ENCODE data around the gene SYNE2. TPM values are rescaled to one million over a fixed set of nuclear protein-coding genes. Genes with fewer than 3 reads are reported as not detected.
"Not testable (repeated sequence)": the region's sequence is repeated elsewhere in the genome, so short reads cannot be mapped to it uniquely, and the experiment has no call there.

Gene SYNE2
- total RNA-seq, 1 donor from 2014 or later = 81.4 TPM

DNA sequence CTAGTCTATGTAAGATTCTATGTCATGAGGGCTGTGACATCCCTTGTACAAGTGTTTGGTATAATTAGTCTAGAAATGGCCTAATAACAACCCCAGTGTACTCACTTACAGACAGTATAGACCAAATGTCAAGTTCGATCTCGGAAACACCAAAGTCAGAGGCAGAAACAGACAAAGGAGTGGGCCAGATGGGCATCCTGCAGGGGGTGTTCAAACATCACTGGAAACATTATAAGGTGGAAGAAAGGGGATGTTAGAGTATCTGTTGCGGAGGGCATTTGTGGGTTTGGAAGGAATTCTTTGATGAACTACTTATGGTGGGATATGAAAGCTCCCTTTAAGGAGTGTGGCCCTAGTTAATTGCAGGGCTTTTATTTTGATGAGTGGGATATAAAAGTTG, 306.8 kb downstream of the SYNE2 start:
- H3K36me3 ChIP-seq (ENCODE audit: control insufficient read depth in 3 of 3, insufficient read depth in 3 of 3, low read length in 3 of 3) = peaks cover 14 to 57% (median 40%) of the 10 kb centered on the region in 3 donors
- no peaks in the 10 kb centered on the region for H3K27me3 ChIP-seq (ENCODE audit: control insufficient read depth in 3 of 3, insufficient read depth in 3 of 3, low read length in 3 of 3)
- H3K9me3 ChIP-seq (ENCODE audit: control insufficient read depth in 3 of 3, low read length in 3 of 3) = no peaks in the 10 kb centered on the region
- no peak overlapping the region for H3K9ac ChIP-seq (ENCODE audit: low read depth in 1 of 3, low read length in 3 of 3)
- H3K27ac ChIP-seq (ENCODE audit: low read depth, low read length) = no peak overlapping the region
- no peak overlapping the region for H3K4me3 ChIP-seq (ENCODE audit: low read length in 3 of 3)
- H3K4me1 ChIP-seq (ENCODE audit: control insufficient read depth in 3 of 3, insufficient read depth in 3 of 3, low read length in 3 of 3) = no peaks in the 10 kb centered on the region

- Histone ChIP-seq H3K4me3 (ENCODE audit: low read length in 3 of 3) (no peak overlapping the region), H3K27me3 (ENCODE audit: control insufficient read depth in 3 of 3, insufficient read depth in 3 of 3, low read length in 3 of 3) (no peaks in the 10 kb centered on the region), H3K27ac (ENCODE audit: low read depth, low read length) (no peak overlapping the region), H3K9ac (ENCODE audit: low read depth in 1 of 3, low read length in 3 of 3) (no peak overlapping the region), H3K4me1 (ENCODE audit: control insufficient read depth in 3 of 3, insufficient read depth in 3 of 3, low read length in 3 of 3) (no peaks in the 10 kb centered on the region), H3K36me3 (ENCODE audit: control insufficient read depth in 3 of 3, insufficient read depth in 3 of 3, low read length in 3 of 3) (peaks cover 32 to 66% (median 58%) of the 10 kb centered on the region in 3 donors), H3K9me3 (ENCODE audit: control insufficient read depth in 3 of 3, low read length in 3 of 3) (no peaks in the 10 kb centered on the region)
Observed at GRCh38 chr14:64170181-64170580, 317.4 kb downstream of the SYNE2 start.

DNA sequence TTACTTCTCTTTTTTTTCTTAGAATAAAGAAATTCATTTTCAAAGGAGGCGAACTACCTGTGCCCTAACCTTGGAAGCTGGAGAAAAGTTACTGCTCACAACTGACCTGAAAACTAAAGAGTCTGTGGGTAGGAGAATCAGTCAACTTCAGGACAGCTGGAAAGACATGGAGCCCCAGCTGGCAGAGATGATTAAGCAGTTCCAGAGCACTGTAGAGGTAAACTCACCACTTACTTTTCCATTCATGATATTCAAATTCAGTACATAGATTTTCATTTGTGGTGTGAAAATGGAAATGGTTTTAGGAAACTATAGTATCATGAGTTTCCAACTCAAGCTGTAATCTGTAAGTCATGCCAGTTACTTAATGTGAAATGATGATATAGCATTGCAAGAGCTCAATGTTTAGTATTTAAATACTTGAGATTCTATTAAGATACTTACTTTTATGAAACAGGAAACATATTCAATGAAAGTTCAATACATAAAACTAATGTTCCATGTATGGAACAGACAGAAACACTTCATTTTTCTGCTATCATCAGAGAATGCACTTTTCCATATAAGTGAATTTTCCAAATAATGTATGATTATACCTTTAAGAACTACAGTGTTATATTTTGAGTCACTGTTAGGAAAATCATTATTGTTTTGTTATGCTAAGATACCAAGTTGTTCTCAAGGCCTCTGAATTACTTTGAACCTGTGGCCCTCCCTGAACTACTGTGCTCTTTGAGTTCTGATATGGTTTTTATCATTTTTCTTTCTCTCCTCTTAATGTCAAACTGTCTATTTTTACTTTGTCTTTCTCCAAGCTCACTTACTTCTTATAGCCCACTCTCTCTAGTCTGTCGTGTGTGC, 322.3 kb downstream of the SYNE2 start:
- Histone ChIP-seq H3K27me3 (ENCODE audit: control insufficient read depth in 3 of 3, insufficient read depth in 3 of 3, low read length in 3 of 3) (no peaks in the 10 kb centered on the region), H3K36me3 (ENCODE audit: control insufficient read depth in 3 of 3, insufficient read depth in 3 of 3, low read length in 3 of 3) (peaks cover 12 to 52% (median 33%) of the 10 kb centered on the region in 3 donors), H3K27ac (ENCODE audit: low read depth, low read length) (no peak overlapping the region), H3K9ac (ENCODE audit: low read depth in 1 of 3, low read length in 3 of 3) (no peak overlapping the region), H3K4me1 (ENCODE audit: control insufficient read depth in 3 of 3, insufficient read depth in 3 of 3, low read length in 3 of 3) (no peaks in the 10 kb centered on the region), H3K4me3 (ENCODE audit: low read length in 3 of 3) (no peak overlapping the region), H3K9me3 (ENCODE audit: control insufficient read depth in 3 of 3, low read length in 3 of 3) (no peaks in the 10 kb centered on the region)

GRCh38 chr14:64176330-64176729, 323.5 kb downstream of the SYNE2 start:
- no peaks in the 10 kb centered on the region for H3K27me3 ChIP-seq (ENCODE audit: control insufficient read depth in 3 of 3, insufficient read depth in 3 of 3, low read length in 3 of 3)
- no peak overlapping the region for H3K27ac ChIP-seq (ENCODE audit: low read depth, low read length)
- H3K9ac ChIP-seq (ENCODE audit: low read depth in 1 of 3, low read length in 3 of 3) = no peak overlapping the region
- no peaks in the 10 kb centered on the region for H3K4me1 ChIP-seq (ENCODE audit: control insufficient read depth in 3 of 3, insufficient read depth in 3 of 3, low read length in 3 of 3)
- peaks cover 7 to 50% (median 26%) of the 10 kb centered on the region in 3 donors for H3K36me3 ChIP-seq (ENCODE audit: control insufficient read depth in 3 of 3, insufficient read depth in 3 of 3, low read length in 3 of 3)
- no peak overlapping the region for H3K4me3 ChIP-seq (ENCODE audit: low read length in 3 of 3)
- no peaks in the 10 kb centered on the region for H3K9me3 ChIP-seq (ENCODE audit: control insufficient read depth in 3 of 3, low read length in 3 of 3)

DNA sequence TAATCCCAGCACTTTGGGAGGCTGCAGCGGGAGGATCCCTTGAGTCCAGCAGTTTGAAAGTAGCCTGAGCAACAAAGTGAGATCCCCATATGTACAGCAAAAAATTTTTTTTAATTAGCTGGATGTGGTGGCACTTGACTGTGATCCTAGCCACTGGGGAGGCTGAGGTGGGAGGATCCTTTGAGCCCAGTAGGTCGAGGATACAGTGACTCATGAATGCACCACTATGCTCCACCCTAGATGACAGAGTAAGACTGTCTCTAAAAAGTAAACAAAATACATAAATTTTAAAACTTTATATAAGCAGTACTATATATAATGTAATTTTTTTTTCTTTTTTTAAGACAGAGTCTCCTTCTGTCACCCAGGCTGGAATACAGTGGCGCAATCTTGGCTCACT, 326.0 kb downstream of the SYNE2 start:
- Histone ChIP-seq H3K4me3 (ENCODE audit: low read length in 3 of 3) (no peak overlapping the region), H3K36me3 (ENCODE audit: control insufficient read depth in 3 of 3, insufficient read depth in 3 of 3, low read length in 3 of 3) (peaks cover 4 to 37% (median 16%) of the 10 kb centered on the region in 3 donors), H3K4me1 (ENCODE audit: control insufficient read depth in 3 of 3, insufficient read depth in 3 of 3, low read length in 3 of 3) (no peaks in the 10 kb centered on the region), H3K27ac (ENCODE audit: low read depth, low read length) (no peak overlapping the region), H3K9ac (ENCODE audit: low read depth in 1 of 3, low read length in 3 of 3) (no peak overlapping the region), H3K27me3 (ENCODE audit: control insufficient read depth in 3 of 3, insufficient read depth in 3 of 3, low read length in 3 of 3) (no peaks in the 10 kb centered on the region), H3K9me3 (ENCODE audit: control insufficient read depth in 3 of 3, low read length in 3 of 3) (no peaks in the 10 kb centered on the region)

GRCh38 chr14:64182908-64183307, 330.1 kb downstream of the SYNE2 start:
- not testable (repeated sequence) for H3K9ac ChIP-seq (ENCODE audit: low read depth in 1 of 3, low read length in 3 of 3); H3K4me1 ChIP-seq (ENCODE audit: control insufficient read depth in 3 of 3, insufficient read depth in 3 of 3, low read length in 3 of 3); H3K9me3 ChIP-seq (ENCODE audit: control insufficient read depth in 3 of 3, low read length in 3 of 3); H3K27me3 ChIP-seq (ENCODE audit: control insufficient read depth in 3 of 3, insufficient read depth in 3 of 3, low read length in 3 of 3); H3K4me3 ChIP-seq (ENCODE audit: low read length in 3 of 3); H3K27ac ChIP-seq (ENCODE audit: low read depth, low read length)
- peaks cover 8 to 30% (median 15%) of the 10 kb centered on the region in 3 donors for H3K36me3 ChIP-seq (ENCODE audit: control insufficient read depth in 3 of 3, insufficient read depth in 3 of 3, low read length in 3 of 3)

DNA sequence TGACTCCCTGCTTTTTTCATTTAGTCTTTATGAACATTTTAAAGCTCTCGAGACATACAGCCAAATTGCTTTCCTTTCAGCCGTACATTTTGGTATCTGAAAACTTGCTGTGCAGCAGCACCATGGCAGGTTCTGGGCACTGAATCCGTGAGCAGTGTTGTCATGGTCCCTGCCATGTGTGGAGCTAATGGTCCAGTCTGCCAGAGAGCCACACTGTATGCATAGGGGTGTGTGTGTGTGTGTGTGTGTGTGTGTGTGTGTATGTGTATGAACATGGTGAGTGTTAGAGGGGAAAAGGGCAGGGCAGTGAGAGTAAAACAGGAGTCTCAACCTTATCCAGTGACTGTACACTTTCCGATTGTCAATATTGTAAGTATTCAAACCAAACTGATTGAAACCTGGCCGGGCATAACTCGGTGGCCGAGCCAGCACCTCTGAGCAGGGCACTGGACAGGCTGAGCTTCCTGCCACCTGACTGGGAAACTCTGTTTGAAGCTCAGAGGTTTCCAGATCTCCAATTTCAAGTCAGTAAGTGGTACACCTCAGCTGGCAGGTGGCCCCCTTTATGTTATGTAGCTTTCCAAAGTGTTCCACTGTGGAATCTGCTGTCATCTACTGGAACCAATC, 331.4 kb downstream of the SYNE2 start:
- H3K27ac ChIP-seq (ENCODE audit: low read depth, low read length) = no peak overlapping the region
- H3K9me3 ChIP-seq (ENCODE audit: control insufficient read depth in 3 of 3, low read length in 3 of 3) = no peaks in the 10 kb centered on the region
- H3K4me1 ChIP-seq (ENCODE audit: control insufficient read depth in 3 of 3, insufficient read depth in 3 of 3, low read length in 3 of 3) = peaks cover 0 to 4% (median 0%) of the 10 kb centered on the region in 3 donors
- H3K27me3 ChIP-seq (ENCODE audit: control insufficient read depth in 3 of 3, insufficient read depth in 3 of 3, low read length in 3 of 3) = no peaks in the 10 kb centered on the region
- no peak overlapping the region for H3K9ac ChIP-seq (ENCODE audit: low read depth in 1 of 3, low read length in 3 of 3)
- peaks cover 5 to 29% (median 14%) of the 10 kb centered on the region in 3 donors for H3K36me3 ChIP-seq (ENCODE audit: control insufficient read depth in 3 of 3, insufficient read depth in 3 of 3, low read length in 3 of 3)
- H3K4me3 ChIP-seq (ENCODE audit: low read length in 3 of 3) = no peak overlapping the region

- Histone ChIP-seq H3K36me3 (ENCODE audit: control insufficient read depth in 3 of 3, insufficient read depth in 3 of 3, low read length in 3 of 3) (peaks cover 5 to 33% (median 21%) of the 10 kb centered on the region in 3 donors), H3K4me3 (ENCODE audit: low read length in 3 of 3) (no peak overlapping the region), H3K9ac (ENCODE audit: low read depth in 1 of 3, low read length in 3 of 3) (no peak overlapping the region)
Observed at GRCh38 chr14:64185184-64185583, 332.4 kb downstream of the SYNE2 start.

DNA sequence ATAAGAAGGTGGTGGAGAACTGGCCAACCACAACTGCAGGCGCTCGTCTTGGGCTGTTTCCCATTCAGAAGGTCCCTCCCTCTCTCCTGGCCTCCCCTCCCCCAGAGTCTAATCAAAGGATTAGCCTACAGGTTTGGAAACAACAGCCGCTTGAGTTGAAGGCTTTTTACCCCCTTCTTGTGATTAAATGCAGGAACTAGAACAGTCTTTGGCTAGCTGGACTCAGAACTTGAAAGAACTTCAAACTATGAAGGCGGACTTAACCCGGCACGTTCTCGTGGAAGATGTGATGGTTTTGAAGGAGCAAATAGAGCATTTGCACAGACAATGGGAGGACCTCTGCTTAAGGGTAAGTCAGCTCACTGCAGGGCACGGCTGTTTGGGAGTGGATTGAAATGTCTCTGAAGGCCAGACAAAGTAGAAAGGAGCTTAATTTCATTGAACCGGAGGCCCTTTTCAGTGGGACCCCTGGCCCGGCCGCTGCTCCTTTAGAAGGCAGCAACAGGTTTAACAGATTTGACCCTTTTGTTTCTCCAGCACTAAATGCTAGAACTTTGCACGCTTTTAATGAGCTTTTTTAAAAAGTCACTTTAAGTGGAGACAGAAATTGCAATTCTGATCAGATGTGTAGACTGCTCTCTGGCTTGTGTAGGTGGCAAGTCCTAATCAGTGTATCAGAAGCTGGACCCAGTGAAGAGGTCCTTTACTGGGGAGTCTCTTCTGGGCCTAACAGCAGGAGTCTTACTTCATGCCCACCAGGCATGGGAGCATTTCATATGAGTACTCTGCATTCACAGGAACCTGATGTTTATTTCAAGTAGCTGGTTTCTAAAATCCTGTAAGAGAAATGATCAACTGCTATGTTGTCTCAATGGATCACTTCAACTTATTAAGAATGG, 333.7 kb downstream of the SYNE2 start:
- H3K27me3 ChIP-seq (ENCODE audit: control insufficient read depth in 3 of 3, insufficient read depth in 3 of 3, low read length in 3 of 3) = no peaks in the 10 kb centered on the region
- peaks cover 7 to 29% (median 21%) of the 10 kb centered on the region in 3 donors for H3K36me3 ChIP-seq (ENCODE audit: control insufficient read depth in 3 of 3, insufficient read depth in 3 of 3, low read length in 3 of 3)
- peaks cover 0 to 4% (median 0%) of the 10 kb centered on the region in 3 donors for H3K4me1 ChIP-seq (ENCODE audit: control insufficient read depth in 3 of 3, insufficient read depth in 3 of 3, low read length in 3 of 3)
- no peaks in the 10 kb centered on the region for H3K9me3 ChIP-seq (ENCODE audit: control insufficient read depth in 3 of 3, low read length in 3 of 3)
- no peak overlapping the region for H3K27ac ChIP-seq (ENCODE audit: low read depth, low read length)
- H3K4me3 ChIP-seq (ENCODE audit: low read length in 3 of 3) = no peak overlapping the region
- no peak overlapping the region for H3K9ac ChIP-seq (ENCODE audit: low read depth in 1 of 3, low read length in 3 of 3)

More at GRCh38 chr14:64185184-64185583, 332.4 kb downstream of the SYNE2 start:
- Histone ChIP-seq H3K27me3 (ENCODE audit: control insufficient read depth in 3 of 3, insufficient read depth in 3 of 3, low read length in 3 of 3) (no peaks in the 10 kb centered on the region), H3K27ac (ENCODE audit: low read depth, low read length) (no peak overlapping the region), H3K4me1 (ENCODE audit: control insufficient read depth in 3 of 3, insufficient read depth in 3 of 3, low read length in 3 of 3) (peaks cover 0 to 4% (median 0%) of the 10 kb centered on the region in 3 donors), H3K9me3 (ENCODE audit: control insufficient read depth in 3 of 3, low read length in 3 of 3) (no peaks in the 10 kb centered on the region)
